SIG-M5 treated with dmso at 0.1 percent for 504 hours (cell line): ENCODE measurements around the gene RPTOR.

Source experiments
- DNase-seq: peaks from one replicate; lab custom pipeline; 2025; ENCODE audit not compliant: unreplicated experiment; lab: John Stamatoyannopoulos, UW

The RPTOR gene

DNA sequence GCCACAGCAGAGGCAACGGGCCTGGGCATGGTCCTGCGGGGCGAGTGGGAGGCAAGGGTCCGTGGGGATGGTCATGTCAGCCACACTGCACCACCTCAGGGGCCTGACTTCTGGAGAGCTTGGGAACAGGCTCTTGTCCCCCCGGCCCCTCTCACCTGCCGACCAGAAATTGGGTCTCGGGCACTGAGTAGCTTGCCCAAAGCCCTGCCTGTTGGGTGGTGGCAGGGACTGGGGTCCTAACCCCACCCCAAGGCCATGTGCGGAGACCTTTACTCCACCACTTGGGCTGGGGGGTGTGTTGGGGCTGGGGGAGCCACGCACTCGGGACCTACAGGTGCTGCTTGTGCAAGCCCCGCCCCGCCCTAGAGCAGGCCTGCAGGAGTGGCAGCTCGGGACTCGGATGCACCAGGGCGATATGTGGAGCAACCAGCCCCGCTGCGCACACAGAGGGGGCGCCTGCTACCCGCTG is 422.8 kb downstream of the RPTOR start:
- no peak for DNase-seq

DNA sequence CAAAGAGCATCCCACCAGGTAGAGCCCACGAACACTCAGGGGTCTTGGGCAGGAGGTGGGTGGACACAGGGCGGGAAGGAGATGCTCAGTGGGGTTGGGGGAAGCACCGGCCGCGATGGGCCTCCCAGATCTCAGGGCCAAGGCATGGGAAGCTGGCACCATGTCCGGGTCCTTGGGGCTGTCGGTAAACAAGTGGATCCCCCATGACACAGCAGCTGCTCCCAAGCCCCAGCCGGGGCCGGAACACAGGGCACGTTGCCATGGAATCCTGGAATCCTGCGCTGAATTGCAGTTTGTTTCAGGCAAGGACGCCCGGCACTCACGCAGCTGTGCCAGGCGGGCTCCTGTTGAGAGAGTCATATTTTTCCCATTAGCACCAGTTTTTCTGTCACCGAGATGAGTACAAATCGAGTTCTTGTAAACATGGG is 424.0 kb downstream of the RPTOR start:
- no peak for DNase-seq

DNA sequence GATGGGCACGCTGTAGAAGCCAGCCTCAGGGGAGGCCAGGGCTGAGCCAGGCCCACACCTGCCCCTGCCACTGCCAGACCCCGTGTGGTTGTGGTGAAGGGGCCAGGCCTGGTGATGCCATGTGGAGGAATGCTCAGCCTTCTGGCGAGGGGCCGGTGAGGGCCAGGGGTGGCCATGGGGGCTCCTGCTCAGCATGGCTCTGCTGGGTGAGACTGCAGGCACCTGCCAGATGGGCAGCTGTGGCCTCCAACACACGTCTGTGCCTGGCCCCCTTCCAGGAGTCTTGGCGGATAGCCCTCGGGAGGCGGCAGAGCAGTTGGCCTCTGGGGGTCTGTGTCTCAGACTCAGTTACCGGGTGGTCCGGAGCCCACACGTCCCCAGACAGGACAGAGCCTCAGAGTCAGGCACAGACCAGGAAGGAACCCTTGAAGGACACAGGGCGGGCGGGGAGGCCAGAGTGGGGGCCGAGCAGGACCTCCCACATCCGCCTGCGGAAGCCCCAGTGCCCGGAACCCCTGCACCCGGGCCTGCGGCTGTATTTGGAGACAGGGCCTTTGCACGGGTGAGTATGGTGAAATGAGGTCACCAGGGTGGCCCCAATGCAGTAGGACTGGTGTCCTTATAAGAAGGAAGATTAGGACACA is 424.5 kb downstream of the RPTOR start:
- DNase-seq: no peak

DNA sequence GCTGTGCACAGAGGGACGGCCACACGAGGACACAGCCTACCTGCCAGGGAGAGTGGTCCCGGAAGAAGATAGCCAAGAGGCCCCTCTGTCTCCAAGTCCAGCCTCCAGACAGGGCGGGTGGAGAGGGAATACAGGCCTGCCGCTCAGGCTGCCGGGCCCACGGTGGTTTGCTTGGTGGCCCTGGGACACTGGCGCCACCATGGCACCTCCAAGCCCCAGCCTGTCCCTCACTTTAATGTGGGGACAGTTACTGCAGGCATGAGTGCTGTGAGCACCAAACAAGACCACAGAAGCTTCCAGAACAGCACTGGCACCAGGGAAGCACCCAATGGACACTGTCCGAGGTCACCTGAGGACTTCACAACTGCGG is 425.0 kb downstream of the RPTOR start:
- DNase-seq: no peak

DNA sequence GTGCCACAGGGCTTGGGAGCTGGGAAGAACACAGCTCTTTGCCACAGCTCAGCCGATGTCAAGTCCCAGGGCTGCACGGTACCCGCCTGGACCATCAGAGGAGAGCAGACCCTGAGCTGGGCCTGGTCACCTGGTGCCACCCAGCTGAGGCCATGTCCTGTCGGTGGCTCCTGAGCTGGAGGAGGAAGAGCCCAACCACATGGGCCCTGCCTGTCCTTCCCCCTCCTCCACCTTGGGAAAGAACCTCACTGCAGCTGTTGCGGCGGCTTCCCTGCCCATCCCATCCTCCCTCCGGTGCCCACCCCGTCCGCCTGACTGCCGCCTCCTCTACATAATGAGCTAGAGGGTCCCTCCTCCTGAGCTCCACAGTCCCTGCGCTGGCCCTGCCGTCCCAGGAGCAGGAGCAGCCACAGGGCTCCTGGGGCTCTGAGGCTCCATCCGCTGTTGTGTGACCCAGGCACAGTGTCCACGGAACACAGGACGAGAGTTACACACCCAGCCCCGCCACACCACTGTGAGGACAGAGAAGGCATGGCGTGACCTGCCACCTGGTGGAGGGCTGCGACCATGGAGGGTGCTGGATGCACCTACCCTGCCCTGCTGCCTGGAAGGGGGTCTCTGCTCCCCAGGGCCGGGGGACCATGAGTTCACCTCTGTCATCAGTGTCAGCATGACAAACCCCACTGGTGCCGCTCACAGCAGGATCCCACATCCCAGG is 425.6 kb downstream of the RPTOR start:
- no peak for DNase-seq

DNA sequence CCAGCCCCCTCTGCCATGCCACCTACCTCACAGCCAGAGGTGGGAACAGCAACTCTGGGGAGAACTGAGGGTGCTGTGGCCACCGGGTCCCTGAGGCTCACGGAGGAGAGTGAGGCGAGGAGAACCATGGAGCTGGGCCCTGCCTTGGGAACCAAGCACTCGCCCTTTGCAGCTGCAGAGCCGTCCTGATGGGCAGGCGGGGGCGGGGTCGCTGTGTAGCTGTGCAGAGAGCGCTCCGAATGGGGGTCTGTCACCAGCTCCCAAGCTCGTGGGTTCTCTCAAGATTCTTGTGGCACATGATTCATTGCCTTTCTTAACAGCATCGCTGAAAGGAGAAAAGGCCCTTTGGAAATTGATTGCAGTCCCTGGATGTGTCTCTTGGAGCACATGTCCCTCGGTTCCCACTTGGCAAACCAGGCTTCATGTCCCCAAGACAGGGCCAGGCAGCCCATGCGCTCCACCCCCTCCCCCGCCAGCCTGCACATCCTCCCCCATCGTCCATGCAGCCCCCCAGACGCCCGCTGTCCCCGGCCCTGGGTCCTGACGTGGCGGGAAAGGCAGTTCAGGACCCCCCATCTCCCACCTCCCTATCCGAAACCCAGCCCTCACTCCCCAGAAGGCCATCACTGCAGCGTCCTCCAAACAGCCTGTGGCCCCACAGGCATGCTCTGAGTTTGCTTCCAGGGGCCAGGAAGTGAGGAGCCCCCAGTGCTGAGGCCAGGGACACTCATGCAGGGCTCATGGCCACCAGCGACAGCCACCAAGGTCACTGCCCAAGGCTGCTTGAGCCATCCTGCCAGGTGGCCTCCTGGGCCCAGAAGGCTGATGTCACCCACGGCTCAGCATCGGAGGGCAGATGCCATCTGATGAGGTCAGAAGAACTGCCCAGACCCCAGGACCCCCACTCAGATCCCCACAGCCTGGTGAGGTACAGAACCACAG is 426.4 kb downstream of the RPTOR start:
- DNase-seq: no peak

DNA sequence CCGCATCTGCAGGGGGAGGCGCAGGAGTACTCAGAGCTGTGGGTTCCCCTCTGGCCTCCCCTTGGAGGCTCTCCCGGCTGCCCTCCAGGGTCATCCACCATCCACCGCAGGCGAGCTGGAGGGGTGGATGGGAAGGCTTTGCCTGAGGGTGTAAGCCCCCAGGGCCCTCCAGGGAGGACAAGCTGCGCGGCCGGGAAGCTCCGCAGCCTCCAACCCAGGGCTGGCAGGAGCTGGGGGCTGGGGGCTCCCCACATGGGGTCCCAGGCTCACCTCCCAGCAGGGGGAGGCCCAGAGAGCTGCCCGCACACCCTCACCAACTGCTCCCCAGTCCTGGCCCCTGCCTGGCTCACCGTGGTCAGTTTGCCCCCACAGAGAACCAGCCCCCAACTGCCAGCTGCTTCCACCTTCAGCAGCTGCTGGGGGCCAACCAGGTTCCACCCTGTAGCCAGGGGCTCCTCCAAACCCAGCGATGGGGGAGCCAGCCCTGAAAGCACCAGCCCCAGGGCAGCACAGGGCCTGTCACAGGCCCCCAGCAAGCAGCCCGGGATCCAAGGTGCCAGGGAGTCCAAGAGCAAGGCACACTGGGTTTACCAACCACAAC is 427.2 kb downstream of the RPTOR start:
- DNase-seq: no peak

DNA sequence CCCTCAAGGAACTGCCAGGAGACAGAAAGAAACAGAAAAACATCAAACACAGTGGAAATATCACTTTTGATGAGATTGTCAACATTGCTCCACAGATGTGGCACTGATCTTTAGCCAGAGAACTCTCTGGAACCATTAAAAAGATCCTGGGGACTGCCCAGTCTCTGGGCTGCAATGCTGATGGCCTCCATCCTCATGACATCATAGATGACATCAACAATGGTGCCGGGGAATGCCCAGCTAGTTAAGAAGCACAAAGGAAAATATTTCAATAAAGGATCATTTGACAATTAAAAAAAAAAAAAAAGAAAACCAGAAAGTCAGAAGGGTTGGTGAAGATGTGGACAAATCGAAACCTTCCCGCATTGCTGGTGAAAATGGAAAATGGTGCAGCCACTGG is 432.1 kb downstream of the RPTOR start:
- no peak for DNase-seq

DNA sequence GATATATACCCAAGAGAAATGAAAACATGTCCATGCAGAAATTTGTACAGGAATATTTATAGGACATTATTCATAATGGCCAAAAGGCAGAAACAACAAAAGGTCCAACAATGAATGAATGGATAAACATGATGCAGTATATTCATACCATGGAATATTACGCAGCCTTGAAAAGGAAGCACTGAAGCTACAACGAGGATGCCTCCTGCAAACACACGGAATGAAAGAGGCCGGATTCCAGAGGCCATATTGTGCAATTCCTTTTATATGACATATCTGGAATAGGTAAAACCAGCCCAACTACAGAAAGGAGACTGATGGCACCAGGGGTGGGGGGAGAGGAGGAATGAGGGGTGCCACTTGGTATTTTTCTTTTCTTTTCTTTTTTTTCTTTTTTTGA is 432.5 kb downstream of the RPTOR start:
- DNase-seq: no peak

DNA sequence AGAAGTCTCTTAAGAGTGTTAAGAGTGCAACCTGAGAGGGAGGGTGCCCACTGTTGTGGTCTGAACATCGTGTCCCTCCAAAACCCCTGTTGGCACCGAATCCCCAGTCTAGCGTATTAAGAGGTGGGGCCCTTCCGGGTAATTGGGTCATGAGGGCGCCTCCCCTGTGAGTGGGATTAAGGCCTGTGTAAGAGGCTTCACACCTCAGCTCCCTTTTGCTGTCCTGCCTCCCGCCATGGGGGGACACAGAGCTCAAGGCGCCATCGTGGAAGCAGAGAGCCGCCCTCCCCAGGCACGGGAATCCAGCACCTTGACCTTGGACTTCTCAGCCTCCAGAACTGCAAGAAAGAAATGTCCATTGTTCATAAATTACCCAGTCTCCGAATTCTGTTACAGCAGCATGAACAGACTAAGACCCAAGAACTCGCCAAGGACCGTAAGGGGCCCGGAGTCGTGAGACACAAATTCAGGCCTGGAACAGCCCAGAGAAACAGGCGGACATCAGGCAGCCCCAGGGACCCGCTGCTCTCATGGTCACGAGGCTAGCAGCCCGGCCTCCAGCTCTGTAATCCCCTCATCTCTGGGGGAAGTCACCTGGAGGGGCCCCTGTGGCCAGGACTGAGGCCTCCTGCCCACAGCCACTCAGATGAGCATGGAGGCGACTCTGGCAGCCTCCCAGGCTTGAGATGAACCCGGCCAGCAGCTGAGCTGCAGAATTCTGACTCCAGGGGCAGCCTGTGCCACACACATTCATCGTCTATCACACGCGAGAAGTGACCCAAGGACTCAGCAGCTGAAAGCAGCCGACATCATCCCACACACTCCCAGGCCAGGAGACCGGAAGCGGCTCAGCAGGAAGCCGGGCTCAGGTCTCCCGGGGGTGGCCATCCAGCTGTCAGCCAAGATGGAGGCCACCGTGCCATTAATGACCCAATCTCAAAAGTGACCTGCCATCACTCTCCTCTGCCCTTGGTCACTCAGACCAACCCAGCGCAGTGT is 434.2 kb downstream of the RPTOR start:
- no peak for DNase-seq

DNA sequence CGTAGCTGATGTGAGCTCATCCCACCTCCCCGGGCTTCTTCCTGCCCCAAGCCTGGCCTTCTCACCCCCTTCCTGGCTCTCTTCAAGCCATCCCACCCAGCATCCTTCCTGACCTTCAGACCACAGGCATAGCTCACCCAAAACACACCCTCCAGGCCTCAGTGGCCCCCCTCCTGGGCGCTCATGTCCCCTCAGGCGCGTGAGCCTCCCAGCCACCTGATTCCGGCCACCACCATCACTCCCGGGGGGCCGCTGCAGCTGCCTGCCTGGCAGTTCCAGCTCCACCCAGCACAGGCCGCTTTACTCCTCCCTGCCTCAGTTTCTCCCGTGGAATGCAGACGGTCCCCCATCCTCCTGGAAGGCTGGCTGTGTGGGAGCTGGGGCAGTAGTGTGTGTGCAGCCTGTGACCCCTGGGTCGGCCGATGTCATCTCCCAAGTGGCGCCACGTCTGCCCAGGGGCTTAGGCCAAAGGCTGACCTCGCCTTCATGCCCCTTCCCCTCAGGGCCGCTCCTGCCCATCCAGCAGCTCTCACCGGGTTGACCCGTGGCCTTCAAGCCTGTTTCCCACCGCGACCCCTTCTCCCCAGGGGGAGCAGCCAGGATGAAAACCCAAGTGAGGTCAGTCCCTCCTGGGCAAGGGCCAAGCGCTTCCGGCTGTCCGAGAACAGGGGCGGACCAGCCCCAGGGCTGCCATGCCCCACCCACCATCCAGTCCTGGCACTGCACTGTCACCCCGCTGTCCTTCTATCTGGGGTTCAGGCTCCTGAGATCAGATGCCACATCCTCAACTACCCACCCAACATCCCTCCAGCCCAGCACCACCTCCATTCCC is 435.1 kb downstream of the RPTOR start:
- no peak for DNase-seq

DNA sequence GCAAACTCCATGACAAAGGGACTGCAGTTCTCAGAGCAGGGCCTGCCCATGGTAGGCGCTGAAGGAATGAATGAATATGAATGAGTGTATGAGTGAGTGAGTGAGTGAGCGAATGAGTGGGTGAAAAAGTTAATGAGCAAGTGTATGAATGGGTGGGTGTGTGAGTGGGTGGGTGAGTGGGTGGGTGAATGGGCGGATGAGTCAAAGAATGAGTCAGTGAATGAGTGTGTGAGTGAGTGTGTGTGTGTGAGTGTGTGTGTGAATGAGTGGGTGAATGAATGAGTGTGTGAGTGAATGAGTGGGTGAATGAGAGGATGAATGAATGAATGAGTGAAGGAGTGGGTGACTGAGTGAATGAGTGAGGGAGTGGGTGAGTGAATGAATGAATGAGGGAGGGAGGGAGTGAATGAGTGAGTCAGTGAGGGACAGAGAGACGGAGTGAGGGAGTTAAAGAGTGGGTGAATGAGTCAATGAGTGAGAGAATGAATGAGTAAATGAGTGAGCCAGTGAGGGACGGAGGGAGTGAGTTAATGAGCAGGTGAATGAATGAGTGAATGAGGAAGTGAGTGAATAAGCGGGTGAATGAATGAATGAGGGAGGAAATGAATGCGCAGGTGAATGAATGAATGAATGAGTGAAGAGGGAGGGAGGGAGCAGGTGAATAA is 435.9 kb downstream of the RPTOR start:
- no peak for DNase-seq

DNA sequence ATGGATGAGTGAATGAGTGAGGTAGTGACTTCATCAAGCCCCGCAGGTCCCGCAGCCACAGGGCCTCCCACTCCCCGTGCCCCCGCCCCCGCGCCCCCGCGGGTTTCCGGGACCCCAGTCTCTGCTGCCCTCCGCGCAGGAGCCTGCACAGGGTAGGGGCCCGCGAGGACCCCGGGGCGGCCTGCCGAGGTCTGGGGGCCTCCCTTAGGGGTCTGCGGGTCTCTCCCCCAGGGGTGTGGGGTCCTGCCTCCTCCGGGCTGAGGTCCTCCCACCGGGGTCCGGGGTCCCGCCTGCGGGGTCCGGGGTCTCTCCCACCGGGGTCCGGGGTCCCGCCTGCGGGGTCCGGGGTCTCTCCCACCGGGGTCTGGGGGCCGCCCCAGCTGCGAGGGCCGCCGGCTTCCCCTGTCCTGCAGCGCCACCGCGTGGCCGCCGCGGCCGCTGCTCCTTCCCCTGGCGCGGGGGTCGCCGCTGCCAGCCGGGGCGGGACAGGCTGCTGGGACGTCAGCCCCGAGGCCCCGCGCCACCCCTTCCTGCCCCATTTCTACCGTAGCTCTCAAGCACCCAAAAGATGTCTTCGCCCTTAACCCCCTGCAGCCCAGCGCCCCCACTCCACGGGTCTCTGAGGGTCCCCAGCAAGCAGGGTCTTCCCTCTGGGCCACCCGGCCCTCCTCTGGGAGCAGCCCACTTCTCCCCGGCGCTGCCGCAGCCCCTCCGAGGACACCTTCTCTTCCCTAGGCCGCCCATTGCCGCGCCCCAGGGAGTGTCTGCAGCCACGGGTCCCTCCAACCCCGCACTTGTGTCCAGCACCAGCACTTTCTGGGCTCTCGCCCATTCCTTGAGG is 436.6 kb downstream of the RPTOR start:
- DNase-seq: no peak

DNA sequence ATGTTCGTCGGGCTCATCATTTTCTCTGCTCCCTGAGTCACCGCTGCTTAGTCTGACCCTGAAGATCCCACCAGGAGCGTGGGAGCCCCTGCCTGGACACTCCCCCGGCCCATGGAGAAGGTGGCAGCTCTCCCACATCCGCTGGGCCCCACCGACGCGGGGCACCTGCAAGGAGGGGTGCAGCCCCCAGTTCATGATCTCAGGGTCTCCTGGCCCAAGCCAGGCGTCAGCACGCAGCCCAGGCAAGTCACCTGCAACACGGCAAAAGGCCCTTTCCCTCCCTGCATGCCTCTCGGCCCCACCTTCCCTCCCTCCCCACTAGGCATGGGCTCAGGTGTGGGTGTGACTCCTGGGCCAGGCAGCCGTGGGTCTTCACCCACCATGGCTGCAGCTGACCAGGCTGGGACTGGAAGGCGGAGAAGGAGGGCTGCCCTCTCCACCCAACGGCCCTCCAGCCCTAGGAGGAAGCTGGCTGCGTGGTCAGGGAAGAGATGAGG is 437.3 kb downstream of the RPTOR start:
- no peak for DNase-seq

DNA sequence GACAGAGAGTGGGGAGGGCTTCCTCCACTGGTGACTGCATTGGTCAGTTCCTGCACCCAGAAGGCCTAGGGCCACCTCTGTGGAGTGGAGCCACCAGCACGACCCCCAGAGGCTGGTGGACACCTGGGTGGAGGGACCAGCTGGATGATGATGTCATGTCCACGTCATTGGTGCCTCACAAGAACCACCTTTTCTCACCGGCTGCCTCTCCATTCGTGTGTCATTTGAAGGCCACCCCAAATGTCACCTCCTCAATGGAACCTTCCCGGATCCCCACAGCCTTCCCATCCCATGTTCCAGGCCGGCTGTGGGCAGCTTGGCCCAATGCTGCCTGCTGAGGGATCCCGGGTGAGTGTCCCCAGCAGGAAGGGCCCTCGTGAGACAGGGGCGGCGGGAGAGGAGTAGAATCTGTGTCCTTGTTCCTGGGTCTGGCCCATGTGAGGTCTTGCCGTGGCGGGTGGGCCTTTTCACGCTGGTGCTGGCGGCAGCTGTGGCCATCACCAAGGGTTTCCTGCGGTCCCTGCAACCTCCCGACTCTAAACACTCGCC is 437.9 kb downstream of the RPTOR start:
- DNase-seq: no peak

DNA sequence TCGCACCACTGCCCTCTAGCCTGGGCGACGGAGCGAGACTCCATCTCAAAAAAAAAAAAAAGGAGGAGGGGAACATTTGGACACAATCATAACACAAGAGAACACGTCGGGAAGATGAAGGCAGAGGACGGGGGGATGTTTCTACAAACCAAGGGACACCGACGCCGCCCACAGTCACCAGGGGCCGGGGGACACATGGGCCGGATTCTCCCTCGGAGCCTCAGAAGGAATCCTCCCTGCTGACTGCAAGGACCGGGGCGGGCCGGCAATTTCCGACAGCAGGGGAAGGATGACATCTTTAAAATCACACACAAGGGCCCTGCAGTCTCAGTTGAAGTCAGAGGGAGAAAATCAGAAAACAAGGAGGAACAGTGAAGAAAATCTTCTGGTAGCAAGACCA is 438.9 kb downstream of the RPTOR start:
- no peak for DNase-seq

DNA sequence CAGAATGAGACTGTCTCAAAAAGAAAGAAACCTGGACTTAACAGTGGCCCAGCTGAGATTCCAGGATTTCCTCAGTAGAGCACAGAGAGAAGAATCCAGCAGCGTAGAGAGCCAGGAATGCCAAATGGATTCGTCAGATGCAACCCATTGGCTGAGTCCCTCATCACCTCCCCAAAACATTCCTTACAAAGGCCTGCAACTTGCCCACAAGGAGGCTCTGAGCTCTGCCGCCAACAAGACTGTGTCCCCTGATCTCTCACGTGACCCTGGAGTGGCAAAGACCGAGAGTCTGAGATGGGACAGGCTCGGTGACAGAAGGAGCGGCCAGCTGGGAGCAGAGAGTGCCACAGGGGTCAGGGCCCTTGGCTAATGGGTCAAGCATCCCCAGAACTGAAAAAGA is 440.1 kb downstream of the RPTOR start:
- no peak for DNase-seq
